Activated CD4-positive, CD25-positive, alpha-beta regulatory T cell treated with anti-CD3 and anti-CD28 coated beads, Interleukin-2, amount 50 U/mL, for 24 hours (primary cell): ENCODE measurements around the gene DBH.

Experiments
- ATAC-seq, 2 donors: fragments of 150-1000 bp; cut with Tn5 transposase; one replicate each; pipeline ENCODE4 v1.10.0; 2021; ENCODE audit warnings: mild to moderate bottlenecking in 1 of 2, moderate library complexity in 1 of 2

DBH gene

GRCh38 chr9:133627341-133627740 lies 8.8 kb upstream of the DBH start:
- ATAC-seq = no peak

- no peak for ATAC-seq
These were observed 7.4 kb upstream of the DBH start for GRCh38 chr9:133628766-133629165.

- ATAC-seq = no peak
These were observed 6.7 kb upstream of the DBH start for GRCh38 chr9:133629221-133630110.

GRCh38 chr9:133631111-133631510 lies 5.1 kb upstream of the DBH start:
- no peak for ATAC-seq

GRCh38 chr9:133632806-133633680 lies 3.1 kb upstream of the DBH start:
- ATAC-seq = no peak

GRCh38 chr9:133633681-133634080 lies 2.5 kb upstream of the DBH start:
- no peak for ATAC-seq

- no peak for ATAC-seq
These were observed 2.0 kb upstream of the DBH start for GRCh38 chr9:133634081-133634691.

GRCh38 chr9:133635098-133635497 lies 1.1 kb upstream of the DBH start:
- ATAC-seq = no peak

GRCh38 chr9:133636902-133637301 lies 739 bp downstream of the DBH start:
- ATAC-seq = no peak

- ATAC-seq = no peak
These were observed 1.4 kb downstream of the DBH start for GRCh38 chr9:133637451-133638055.

- no peak for ATAC-seq
These were observed 1.9 kb downstream of the DBH start for GRCh38 chr9:133638076-133638475.

GRCh38 chr9:133638711-133639110 lies 2.5 kb downstream of the DBH start:
- ATAC-seq = no peak

- no peak for ATAC-seq
These were observed 3.5 kb downstream of the DBH start for GRCh38 chr9:133639613-133640012.

- ATAC-seq = no peak
These were observed 4.0 kb downstream of the DBH start for GRCh38 chr9:133640160-133640559.

GRCh38 chr9:133640580-133641395 lies 4.6 kb downstream of the DBH start:
- no peak for ATAC-seq

- no peak for ATAC-seq
These were observed 5.2 kb downstream of the DBH start for GRCh38 chr9:133641396-133641655.

- no peak for ATAC-seq
These were observed 5.9 kb downstream of the DBH start for GRCh38 chr9:133641861-133642595.

GRCh38 chr9:133642708-133643361 lies 6.7 kb downstream of the DBH start:
- ATAC-seq = no peak

- no peak for ATAC-seq
These were observed 7.2 kb downstream of the DBH start for GRCh38 chr9:133643362-133643755.

GRCh38 chr9:133643978-133644760 lies 8.0 kb downstream of the DBH start:
- ATAC-seq = no peak
